ENCODE data around the gene CDC42EP3. TPM values are rescaled to one million over a fixed set of nuclear protein-coding genes. Genes with fewer than 3 reads are reported as not detected.

Gene CDC42EP3
- total RNA-seq, 4 donors from 2014 or later: 12.1 to 54.9 (median 29.9) TPM

DNA sequence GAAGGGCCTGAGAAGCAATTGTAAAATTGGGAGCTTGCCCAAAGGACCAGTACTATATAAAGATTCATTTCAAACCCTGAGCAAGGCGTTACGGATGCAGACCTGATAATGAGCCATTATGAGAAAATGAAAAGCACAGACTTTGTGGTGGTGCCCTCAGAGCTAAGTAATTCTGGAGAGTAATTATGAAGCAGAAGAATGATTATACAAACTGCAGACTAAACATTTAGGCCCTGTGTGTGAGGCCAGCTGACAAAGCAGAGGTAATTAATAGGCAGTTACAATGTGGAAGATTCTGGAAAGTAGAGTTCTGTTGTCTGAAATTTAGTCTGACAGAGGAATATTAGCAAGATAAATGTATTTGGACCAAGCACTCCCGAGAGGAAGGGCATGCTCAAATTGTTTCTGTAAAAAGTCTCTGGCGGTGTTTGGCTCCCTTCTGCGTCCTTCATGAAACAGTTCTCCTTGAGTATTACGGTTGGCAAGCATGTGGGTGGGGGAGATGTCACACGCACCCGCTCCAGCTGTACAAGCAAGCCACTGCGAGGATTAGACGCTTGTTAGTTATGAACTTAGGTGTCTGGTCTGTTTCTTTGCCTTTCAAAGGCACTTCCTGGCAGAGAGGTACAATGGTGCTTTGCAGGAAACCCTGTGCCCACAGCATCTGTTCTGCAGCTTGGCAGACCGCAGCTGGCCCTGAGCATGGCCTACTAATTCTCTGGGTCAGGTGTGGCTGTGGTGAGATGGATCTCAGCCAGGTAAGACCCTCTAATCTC lies 45.5 kb downstream of the CDC42EP3 start:
- TF ChIP-seq, protein P1, sequence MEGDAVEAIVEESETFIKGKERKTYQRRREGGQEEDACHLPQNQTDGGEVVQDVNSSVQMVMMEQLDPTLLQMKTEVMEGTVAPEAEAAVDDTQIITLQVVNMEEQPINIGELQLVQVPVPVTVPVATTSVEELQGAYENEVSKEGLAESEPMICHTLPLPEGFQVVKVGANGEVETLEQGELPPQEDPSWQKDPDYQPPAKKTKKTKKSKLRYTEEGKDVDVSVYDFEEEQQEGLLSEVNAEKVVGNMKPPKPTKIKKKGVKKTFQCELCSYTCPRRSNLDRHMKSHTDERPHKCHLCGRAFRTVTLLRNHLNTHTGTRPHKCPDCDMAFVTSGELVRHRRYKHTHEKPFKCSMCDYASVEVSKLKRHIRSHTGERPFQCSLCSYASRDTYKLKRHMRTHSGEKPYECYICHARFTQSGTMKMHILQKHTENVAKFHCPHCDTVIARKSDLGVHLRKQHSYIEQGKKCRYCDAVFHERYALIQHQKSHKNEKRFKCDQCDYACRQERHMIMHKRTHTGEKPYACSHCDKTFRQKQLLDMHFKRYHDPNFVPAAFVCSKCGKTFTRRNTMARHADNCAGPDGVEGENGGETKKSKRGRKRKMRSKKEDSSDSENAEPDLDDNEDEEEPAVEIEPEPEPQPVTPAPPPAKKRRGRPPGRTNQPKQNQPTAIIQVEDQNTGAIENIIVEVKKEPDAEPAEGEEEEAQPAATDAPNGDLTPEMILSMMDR (IDR thresholded peaks at IDR 0.05): no peak
- no peak for ATAC-seq (ENCODE audit: low FRiP score)
- DNase-seq (ENCODE audit: low spot score): no peak

DNA sequence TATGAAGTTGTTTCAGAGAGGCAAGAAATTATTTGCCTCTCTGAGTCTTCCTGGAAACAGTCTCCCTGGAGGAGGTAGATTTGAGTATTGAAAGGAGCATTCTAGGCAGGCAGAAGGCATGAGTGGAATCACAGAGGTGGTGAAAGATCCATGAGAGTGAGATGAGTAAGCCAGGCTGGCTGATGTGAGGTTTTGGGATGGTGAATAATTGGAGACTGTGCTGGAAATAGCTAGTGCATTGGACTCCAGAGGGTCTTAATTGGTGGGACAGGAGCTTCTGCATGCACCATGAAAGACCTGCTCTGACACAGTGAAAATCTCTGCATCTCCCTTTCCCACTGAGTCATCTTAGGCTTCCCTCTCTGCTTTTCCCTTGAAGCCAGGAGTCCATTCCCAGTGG lies 46.3 kb downstream of the CDC42EP3 start:
- ATAC-seq (ENCODE audit: low FRiP score): no peak
- TF ChIP-seq, protein P1 (IDR thresholded peaks at IDR 0.05): no peak
- DNase-seq (ENCODE audit: low spot score): no peak

- TF ChIP-seq, protein P1 (IDR thresholded peaks at IDR 0.05): no peak
- ATAC-seq (ENCODE audit: low FRiP score) (no peak), DNase-seq (ENCODE audit: low spot score) (no peak)
These were observed 47.2 kb downstream of the CDC42EP3 start for GRCh38 chr2:37623971-37624900.

GRCh38 chr2:37623406-37623805 lies 48.0 kb downstream of the CDC42EP3 start:
- DNase-seq (ENCODE audit: low spot score) (no peak), ATAC-seq (ENCODE audit: low FRiP score) (no peak)
- TF ChIP-seq, protein P1 (IDR thresholded peaks at IDR 0.05): no peak

GRCh38 chr2:37622450-37623100 lies 48.9 kb downstream of the CDC42EP3 start:
- ATAC-seq (ENCODE audit: low FRiP score) (no peak), DNase-seq (ENCODE audit: low spot score) (no peak)
- TF ChIP-seq, protein P1 (IDR thresholded peaks at IDR 0.05): no peak

DNA sequence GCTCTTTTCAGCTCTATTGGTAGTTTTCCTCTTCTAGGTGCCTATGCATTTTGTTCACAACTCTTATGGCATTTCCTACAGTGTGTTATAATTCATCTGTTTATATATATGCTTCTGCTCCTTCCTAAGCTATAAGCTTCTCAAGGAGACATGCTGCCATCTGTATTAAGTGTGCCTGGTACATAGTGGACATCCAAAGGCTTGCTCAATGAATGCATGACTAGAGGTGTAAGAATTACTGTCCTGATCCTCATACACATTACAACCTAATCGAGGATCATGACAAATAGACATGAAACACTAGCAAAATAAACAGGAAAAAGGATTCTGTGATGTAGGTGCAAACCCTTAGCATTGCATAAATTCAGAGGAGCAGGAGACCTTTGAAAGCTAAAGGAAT lies 50.2 kb downstream of the CDC42EP3 start:
- ATAC-seq (ENCODE audit: low FRiP score) (no peak), DNase-seq (ENCODE audit: low spot score) (no peak)
- TF ChIP-seq, protein P1 (IDR thresholded peaks at IDR 0.05): no peak

All from omental fat pad (tissue), 4 donors.